Measurements from ENCODE around the gene CCDC9B. TPM values are rescaled to one million over a fixed set of nuclear protein-coding genes. Genes with fewer than 3 reads are reported as not detected.

Gene CCDC9B
- total RNA-seq, 4 donors from 2014 or later, result 5.4 to 34.4 (median 15.0) TPM

DNA sequence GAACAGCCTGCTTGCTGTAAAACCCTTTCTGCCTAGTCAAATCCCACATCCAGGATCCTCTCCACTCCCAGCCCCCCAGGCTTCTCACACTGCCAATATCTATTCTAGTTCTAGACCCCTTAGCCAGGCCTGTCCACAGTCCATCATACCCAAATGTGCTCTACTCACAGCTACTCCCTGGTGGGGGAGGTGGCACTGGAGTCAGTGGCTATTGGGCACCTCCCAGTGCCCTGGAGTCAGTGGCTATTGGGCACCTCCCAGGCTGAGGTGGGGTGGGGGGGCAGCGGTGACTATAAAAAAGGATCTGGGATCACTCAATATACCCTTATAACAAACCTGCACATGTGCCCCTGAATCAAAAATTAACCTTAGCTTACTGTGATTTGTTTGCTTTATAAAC lies 16.5 kb upstream of the CCDC9B start:
- peak overlapping the region in 1 of 4 donors; percentile 45 for H3K4me3 ChIP-seq
- TF ChIP-seq POLR2A (IDR thresholded peaks at IDR 0.05), result no peak
- TF ChIP-seq, protein P1, sequence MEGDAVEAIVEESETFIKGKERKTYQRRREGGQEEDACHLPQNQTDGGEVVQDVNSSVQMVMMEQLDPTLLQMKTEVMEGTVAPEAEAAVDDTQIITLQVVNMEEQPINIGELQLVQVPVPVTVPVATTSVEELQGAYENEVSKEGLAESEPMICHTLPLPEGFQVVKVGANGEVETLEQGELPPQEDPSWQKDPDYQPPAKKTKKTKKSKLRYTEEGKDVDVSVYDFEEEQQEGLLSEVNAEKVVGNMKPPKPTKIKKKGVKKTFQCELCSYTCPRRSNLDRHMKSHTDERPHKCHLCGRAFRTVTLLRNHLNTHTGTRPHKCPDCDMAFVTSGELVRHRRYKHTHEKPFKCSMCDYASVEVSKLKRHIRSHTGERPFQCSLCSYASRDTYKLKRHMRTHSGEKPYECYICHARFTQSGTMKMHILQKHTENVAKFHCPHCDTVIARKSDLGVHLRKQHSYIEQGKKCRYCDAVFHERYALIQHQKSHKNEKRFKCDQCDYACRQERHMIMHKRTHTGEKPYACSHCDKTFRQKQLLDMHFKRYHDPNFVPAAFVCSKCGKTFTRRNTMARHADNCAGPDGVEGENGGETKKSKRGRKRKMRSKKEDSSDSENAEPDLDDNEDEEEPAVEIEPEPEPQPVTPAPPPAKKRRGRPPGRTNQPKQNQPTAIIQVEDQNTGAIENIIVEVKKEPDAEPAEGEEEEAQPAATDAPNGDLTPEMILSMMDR (IDR thresholded peaks at IDR 0.05), result no peak
- H3K36me3 ChIP-seq, result no peaks in the 10 kb centered on the region
- WGBS, 2 donors, result 100% methylated on average over 1 of the region's 1 CpG; no CpG with 5 or more reads in 1 of the 2 donors
- H3K9me3 ChIP-seq, result no peaks in the 10 kb centered on the region
- no peak overlapping the region for H3K27ac ChIP-seq
- peaks cover 0 to 15% (median 0%) of the 10 kb centered on the region in 4 donors for H3K27me3 ChIP-seq
- no peak for DNase-seq
- peaks cover 10 to 24% (median 11%) of the 10 kb centered on the region in 3 donors for H3K4me1 ChIP-seq
- intact Hi-C loops (cut with DNase I), result no loop called here

DNA sequence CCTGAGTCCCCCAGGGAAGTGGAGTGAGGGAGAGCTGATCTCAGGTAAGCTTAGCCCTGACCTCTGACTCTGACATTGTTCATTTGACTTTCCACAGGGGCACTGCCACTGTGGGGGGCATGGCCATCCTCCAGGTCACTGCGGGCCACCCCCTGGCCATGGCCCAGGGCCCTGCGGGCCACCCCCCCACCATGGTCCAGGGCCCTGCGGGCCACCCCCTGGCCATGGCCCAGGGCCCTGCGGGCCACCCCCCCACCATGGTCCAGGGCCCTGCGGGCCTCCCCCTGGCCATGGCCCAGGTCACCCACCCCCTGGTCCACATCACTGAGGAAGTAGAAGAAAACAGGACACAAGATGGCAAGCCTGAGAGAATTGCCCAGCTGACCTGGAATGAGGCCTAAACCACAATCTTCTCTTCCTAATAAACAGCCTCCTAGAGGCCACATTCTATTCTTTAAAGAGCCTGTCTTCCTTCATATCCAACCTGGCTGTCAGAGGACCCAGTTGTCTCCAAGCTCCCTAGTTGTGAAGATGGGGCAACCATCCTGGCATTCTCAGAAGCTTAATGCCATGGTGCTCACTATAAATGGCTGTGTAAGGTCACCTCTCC lies 15.3 kb upstream of the CCDC9B start:
- intact Hi-C loops (cut with DNase I), result no loop called here
- Histone ChIP-seq H3K27me3 (peaks cover 0 to 15% (median 0%) of the 10 kb centered on the region in 4 donors), H3K27ac (no peak overlapping the region), H3K9me3 (no peaks in the 10 kb centered on the region), H3K4me3 (no peak overlapping the region), H3K4me1 (peaks cover 10 to 24% (median 11%) of the 10 kb centered on the region in 3 donors), H3K36me3 (no peaks in the 10 kb centered on the region)
- no peak for DNase-seq
- WGBS, 2 donors, result 80% methylated on average over 1 of the region's 5 CpGs; no CpG with 5 or more reads in 1 of the 2 donors
- TF ChIP-seq, protein P1 (IDR thresholded peaks at IDR 0.05), result no peak
- TF ChIP-seq POLR2A (IDR thresholded peaks at IDR 0.05), result no peak

DNA sequence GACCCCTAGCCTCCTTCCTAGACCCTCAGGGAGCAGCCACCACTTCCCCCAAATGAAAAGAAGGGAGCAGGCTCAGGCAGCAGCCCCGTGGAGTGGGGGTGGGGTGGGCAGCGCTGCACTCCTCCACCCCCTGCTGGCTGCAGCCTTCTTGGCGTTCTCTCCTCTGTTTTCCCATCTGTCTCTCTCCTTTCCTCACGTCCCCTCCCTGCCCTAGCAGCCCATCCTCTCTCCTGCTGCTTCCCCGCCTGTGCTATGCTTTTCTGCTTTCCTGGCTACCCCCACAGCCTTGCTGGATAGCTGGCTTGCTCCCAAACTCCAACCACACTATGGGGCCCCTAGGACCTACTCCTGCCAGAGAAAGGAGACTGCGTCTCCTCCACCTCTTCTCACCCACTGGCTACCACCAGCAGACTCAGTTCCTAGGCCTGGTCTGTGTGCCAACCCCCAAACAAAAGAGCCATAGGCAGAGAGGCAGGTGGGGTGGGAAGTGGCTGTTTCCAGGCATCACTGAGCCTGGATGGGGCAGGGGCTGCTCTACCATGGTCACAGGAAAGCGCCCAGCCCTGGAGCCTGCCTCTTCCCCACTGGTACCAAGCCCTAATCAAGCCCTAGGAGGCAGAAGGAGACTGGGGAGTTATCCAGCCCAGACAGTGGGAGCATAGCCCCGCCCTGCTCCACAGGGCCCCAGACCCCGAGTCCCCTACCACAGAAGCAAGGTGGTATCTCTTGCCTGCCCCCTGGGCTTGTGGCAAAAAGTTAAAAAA lies 13.9 kb upstream of the CCDC9B start:
- Histone ChIP-seq H3K9me3 (no peaks in the 10 kb centered on the region), H3K4me3 (no peak overlapping the region), H3K27me3 (peaks cover 0 to 15% (median 0%) of the 10 kb centered on the region in 4 donors), H3K36me3 (no peaks in the 10 kb centered on the region), H3K4me1 (peaks cover 10 to 24% (median 11%) of the 10 kb centered on the region in 3 donors), H3K27ac (no peak overlapping the region)
- 33 to 35% methylated on average over 7 to 8 of the region's 9 CpGs for WGBS, 2 donors
- no peak for TF ChIP-seq POLR2A (IDR thresholded peaks at IDR 0.05)
- TF ChIP-seq, protein P1 (IDR thresholded peaks at IDR 0.05), result peak in 2 of 6 experiments; percentile 7 to 36
- intact Hi-C loops (cut with DNase I), result no loop called here
- no peak for DNase-seq

DNA sequence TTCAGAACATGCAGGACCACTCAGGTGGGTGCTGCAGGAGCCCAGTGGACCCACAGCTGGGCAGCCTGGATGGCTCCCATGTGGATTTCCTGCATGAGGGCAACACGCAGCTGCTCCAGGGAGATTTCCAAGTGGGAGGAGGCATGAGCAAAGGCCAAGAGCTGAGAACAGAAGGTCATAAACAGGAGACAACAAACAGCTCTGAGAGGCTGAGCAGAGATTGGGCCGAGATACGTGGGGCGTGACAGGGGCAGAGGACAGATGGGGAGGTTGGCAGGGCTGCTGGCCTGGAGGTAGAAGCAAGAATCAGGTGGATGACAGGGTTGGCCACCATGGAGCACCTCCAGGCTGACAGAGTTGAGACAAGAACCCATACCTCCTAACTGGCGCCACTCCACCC lies 13.0 kb upstream of the CCDC9B start:
- intact Hi-C loops (cut with DNase I), result no loop called here
- H3K4me3 ChIP-seq, result no peak overlapping the region
- WGBS, 2 donors, result 73 to 74% methylated on average over 5 of the region's 5 CpGs
- TF ChIP-seq, protein P1 (IDR thresholded peaks at IDR 0.05), result no peak
- TF ChIP-seq POLR2A (IDR thresholded peaks at IDR 0.05), result no peak
- no peaks in the 10 kb centered on the region for H3K36me3 ChIP-seq
- peaks cover 10 to 26% (median 10%) of the 10 kb centered on the region in 3 donors for H3K4me1 ChIP-seq
- H3K9me3 ChIP-seq, result no peaks in the 10 kb centered on the region
- peaks cover 0 to 7% (median 0%) of the 10 kb centered on the region in 4 donors for H3K27me3 ChIP-seq
- DNase-seq, result no peak
- no peak overlapping the region for H3K27ac ChIP-seq

DNA sequence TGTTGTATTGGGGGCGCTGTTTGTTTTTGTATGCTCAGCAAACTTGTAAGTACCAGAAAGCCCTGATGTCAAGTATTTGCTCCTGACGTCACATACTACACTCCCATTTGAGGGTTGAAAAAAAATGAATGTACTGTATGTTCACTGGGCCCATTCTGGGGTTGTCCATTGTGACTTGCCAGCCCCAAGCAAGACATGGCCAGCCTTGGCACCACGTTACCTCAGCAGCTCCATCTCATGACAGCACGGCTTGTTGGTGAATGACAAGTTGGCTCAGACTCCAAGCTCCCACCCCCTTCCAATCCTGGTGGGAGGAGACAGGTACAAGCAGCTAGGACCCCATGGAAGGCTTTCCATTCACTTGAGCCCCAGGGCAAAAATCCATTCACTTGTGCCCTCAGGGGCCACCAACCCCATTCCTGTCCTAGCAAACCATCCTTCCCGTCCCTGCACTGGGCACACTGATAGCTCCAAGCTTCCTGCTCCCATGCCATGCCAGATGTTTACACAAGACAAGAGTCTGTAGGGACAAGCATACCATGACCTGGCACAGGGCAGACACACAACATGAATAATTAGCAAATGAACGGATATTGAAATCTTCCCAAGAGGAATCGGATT lies 11.7 kb upstream of the CCDC9B start:
- no peak for DNase-seq
- no peaks in the 10 kb centered on the region for H3K9me3 ChIP-seq
- intact Hi-C loops (cut with DNase I), result no loop called here
- H3K27me3 ChIP-seq, result peaks cover 0 to 3% (median 0%) of the 10 kb centered on the region in 4 donors
- WGBS, 2 donors, result 55 to 85% methylated on average over 5 to 6 of the region's 7 CpGs
- no peak for TF ChIP-seq POLR2A (IDR thresholded peaks at IDR 0.05)
- TF ChIP-seq, protein P1 (IDR thresholded peaks at IDR 0.05), result no peak
- H3K4me1 ChIP-seq, result peaks cover under 1 to 28% (median 5%) of the 10 kb centered on the region in 3 donors
- no peak overlapping the region for H3K27ac ChIP-seq
- no peak overlapping the region for H3K4me3 ChIP-seq
- H3K36me3 ChIP-seq, result no peaks in the 10 kb centered on the region

All from esophagus squamous epithelium (tissue), 5 donors.